GM18499 (cell line): ENCODE results near the gene ASPSCR1.

Experiments
- ATAC-seq: cut with Tn5 transposase; IDR thresholded peaks from one replicate; pipeline ENCODE4 v1.9.1; 2021; ENCODE audit warnings: moderate number of reproducible peaks; ENCODE audit not compliant: insufficient read depth, unreplicated experiment

Gene ASPSCR1

DNA sequence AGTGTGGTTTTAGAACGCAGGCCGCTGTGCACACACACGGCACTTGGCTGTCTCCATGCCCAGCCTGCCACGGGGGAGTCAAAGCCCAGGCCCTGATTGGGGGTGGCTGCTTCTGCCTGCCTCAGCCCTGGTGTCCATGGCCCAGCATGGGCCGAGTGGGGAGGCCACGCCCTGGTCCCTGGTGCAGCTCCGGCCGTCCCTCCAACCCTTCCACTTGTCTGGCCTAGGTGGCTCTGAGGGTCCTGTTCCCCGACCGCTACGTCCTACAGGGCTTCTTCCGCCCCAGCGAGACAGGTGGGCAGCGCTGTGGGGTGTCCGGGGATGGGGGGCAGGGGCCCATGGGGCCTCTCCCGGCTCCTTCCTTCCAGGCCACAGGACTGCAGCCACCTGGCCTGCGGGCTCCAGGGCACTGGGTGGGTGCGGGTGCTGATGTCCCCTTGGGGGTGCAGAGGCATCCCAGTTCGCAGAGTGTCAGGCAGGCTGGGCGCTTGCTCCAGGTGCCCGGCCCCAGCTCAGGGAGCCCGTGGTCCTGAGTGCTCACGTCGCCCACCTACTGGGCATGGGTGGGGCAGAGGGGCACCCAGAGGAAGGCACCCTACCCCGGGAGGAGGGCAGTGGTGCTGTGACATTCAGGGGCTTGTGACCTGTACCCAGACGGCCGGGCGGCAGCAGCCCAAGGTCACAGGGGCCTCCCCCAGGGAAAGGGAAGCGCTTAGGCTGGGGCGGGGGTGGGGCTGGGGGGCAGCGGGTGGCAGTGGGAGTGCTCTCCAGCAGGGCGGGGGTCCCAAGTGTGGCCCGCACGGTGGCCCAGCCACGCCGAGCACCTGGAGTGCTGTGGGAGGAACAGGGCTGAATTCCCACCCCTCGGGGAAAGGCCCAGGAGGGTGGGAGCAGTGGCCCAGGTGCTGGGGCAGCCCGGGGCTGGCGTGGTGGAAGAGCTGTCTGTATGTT is 33.4 kb downstream of the ASPSCR1 start:
- ATAC-seq = no peak

- ATAC-seq = no peak
Observed at GRCh38 chr17:82011617-82012187, 34.3 kb downstream of the ASPSCR1 start.

GRCh38 chr17:82012261-82012639 is 34.8 kb downstream of the ASPSCR1 start:
- ATAC-seq = no peak

GRCh38 chr17:82012640-82013295 is 35.3 kb downstream of the ASPSCR1 start:
- ATAC-seq = no peak

GRCh38 chr17:82013341-82013740 is 35.9 kb downstream of the ASPSCR1 start:
- ATAC-seq = no peak

DNA sequence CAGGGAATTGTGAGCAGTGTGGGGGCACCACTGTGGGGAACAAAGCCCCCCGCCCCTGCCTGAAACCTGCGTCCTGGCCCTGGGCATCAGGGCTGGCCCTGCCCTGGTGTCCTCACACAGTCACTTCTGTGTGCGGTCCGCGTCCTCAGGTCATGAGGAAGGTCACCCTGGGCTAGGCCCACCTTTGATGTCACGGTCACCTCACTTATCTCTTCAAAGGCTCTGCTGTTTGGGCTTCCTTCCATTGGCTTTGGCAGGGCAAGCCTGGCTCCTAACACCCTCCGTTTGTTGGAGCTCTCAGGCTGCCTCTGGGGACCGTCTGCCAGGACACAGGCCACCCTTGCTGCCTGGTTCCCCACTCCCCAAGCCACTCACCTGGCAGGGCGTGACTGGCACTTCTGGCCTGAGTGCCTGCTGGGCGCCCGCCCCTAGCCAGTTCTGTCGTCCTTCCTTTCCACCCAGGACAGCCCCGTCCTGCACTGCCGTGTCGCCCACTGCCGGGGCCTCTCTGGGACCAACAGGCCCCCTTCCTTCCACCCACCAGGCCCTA is 36.4 kb downstream of the ASPSCR1 start:
- ATAC-seq = no peak

DNA sequence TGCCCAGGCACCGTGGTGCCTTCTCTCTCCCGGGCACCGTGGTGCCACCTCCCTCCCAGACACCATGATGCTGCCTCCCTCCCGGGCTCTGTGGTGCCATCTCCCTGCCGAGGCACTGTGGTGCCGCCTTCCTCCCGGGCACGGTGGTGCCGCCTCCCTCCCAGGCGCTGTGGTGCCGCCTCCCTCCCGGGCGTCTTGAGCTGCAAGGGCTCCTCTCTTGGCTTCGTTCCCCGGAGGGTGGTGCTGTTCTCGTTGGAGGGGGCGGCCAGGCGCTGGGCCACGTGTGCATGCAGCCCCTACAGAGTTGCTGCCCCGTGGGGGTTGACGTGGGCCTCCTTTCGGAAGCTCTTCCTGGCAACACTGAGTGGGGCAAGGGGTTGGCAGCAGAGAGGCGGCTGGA is 37.0 kb downstream of the ASPSCR1 start:
- ATAC-seq = no peak

DNA sequence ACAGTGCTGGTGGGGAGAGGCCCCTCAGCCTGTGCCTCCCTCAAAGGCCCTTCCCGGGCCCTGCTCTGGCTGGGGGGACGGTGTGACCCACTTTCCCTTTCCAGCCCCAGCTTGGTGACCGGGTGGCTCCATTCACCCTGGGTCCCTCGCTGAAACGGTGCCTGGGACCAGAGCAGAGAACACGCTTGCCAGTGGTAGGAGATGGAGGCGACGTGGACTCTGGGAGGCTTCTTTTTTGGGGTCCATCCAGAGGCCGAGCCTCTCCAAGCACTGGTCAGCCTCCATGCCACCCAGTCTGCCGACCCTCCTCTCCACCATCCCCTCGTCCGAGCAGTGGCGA is 37.5 kb downstream of the ASPSCR1 start:
- ATAC-seq = no peak

DNA sequence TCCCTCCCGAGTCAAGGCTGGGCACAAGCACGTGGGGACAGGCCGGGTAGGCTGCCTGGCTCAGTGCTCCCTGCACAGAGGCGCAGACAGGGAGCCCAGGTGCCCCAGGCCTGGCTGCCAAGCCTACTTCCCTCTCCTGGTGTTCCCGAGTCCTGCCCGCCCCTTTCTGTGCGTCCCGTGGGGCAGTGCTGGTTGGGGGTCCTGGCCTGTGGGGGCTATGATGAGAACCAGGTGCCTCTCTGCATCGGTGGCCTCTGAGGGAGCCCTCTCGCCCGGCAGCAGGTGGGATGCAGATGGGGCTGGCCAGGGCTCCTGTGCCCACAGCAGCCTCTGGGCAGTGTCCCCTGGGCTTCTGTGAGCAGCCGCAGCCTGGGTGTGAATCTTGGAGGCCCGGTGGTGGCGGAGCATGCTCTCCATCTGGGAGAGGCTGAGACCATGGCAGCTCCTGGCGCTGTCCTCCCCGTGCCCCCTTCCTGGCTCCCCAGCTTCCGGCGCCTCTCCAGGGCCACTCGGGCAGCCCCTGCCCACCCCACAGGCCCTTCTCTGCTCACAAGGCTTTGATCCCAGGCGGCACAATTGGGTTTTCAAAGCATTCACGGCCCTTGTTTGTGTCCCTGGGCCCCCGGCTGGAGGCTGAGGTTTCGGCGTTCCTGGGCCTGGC is 38.0 kb downstream of the ASPSCR1 start:
- ATAC-seq = no peak

GRCh38 chr17:82016061-82016874 is 38.8 kb downstream of the ASPSCR1 start:
- no peak for ATAC-seq

GRCh38 chr17:82016875-82017459 is 39.5 kb downstream of the ASPSCR1 start:
- no peak for ATAC-seq

GRCh38 chr17:82017612-82018151 is 40.3 kb downstream of the ASPSCR1 start:
- no peak for ATAC-seq

DNA sequence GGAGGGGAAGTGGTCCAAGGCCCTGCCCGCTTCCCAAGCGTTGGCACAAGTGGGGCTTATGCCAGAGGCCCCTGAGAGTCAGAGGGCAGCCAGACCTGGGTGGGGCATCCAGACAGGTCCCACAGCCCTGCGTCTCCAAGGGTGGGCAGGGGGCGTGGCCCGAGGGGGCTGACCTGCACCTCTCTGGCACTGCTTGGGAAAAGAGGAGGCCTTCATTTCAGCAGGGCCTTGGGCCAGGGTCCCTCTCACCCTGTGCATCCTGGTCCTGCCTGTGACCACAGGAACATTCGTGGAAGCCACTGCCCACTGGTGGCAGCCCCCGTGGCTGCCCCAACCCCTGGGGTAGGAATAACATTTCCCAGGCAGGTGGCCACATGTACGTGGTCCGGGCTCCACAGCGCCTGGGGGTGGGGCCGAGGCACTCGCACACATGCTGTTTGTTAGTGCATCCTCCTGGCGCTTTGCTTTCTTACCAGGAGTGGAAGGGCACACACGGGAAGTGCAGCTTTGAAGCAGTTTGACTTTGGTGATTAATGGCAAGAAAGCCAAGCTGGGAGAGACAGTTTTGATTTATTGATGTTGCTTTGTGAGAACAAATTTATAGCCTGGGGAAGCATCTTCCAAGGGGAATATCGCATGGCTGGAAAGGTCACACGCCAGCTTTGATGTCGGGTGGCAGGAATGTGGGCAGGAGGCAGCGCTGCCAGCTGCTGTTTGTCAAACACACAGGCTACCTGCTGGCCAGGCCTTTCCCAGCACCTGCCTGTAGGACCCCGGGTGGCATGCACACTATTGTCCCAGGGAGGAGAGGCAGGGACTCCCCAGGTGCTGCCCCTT is 40.9 kb downstream of the ASPSCR1 start:
- no peak for ATAC-seq

- ATAC-seq = no peak
Observed at GRCh38 chr17:82018989-82019689, 41.7 kb downstream of the ASPSCR1 start.

GRCh38 chr17:82019690-82020571 is 42.5 kb downstream of the ASPSCR1 start:
- no peak for ATAC-seq

DNA sequence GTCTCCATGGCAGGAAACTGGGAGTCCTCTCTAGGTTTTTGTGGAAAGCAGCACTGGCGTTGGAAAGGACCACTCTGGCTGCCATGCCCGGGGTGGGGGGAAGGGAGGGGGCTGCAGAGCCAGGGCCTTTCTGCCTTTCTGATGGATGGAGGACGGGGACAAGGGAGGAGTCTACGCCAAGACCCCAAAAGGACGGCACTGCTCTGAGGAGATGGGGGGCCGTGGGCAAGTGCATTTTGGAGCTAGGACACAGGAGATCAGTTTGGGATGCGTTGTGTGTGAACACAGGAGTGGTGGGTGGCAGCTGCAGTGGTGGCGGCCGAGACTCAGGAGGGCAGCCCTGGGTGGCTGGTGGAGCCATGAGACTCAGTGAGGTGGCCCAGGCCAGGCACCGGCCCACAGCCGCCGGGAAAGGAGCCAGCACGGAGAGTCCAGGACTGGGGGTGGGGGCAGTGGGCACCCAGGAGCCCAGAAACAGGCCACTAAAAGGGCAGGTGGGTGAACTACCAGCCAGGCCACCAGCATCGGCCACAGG is 43.2 kb downstream of the ASPSCR1 start:
- ATAC-seq = no peak
